OCI-LY7 (cell line): ENCODE measurements around the gene CABCOCO1.

Experiments used
- CTCF ChIP-seq: fragments of 200-600 bp; sonication (generic); conservative IDR thresholded peaks from 2 replicates; pipeline ENCODE4 v1.5.1; 2014; ENCODE audit warnings: mild to moderate bottlenecking, antibody characterized with exemption, low read length, moderate library complexity, mixed read lengths
- EZH2phosphoT487 ChIP-seq: fragments of 200-600 bp; sonication (generic); IDR thresholded peaks from 2 replicates; pipeline ENCODE4 v1.6.1; 2018; ENCODE audit warnings: low read depth, borderline replicate concordance, mild to moderate bottlenecking, mixed run types, antibody characterized with exemption, low read length, moderate library complexity, mixed read lengths

- no peak for TF ChIP-seq CTCF
- TF ChIP-seq EZH2phosphoT487, result no peak
These were observed 10.6 kb downstream of the CABCOCO1 start for GRCh38 chr10:61673360-61673759.
